Measurements from ENCODE around the gene ASCL1.

ASCL1 gene

GRCh38 chr12:102953221-102953620, 4.3 kb upstream of the ASCL1 start:
- no peak for DNase-seq

- DNase-seq, result no peak
These were observed 3.3 kb upstream of the ASCL1 start for GRCh38 chr12:102954134-102954533.

GRCh38 chr12:102955926-102956737, 1.3 kb upstream of the ASCL1 start:
- DNase-seq, result peak; percentile 46

GRCh38 chr12:102956738-102957327, 641 bp upstream of the ASCL1 start:
- no peak for DNase-seq

GRCh38 chr12:102958073-102958829, 777 bp downstream of the ASCL1 start:
- DNase-seq, result peak; percentile 83

GRCh38 chr12:102958830-102959176, 1.3 kb downstream of the ASCL1 start:
- no peak for DNase-seq

GRCh38 chr12:102959391-102959790, 1.9 kb downstream of the ASCL1 start:
- DNase-seq, result peak; percentile 51

- peak; percentile 87 for DNase-seq
These were observed 3.4 kb downstream of the ASCL1 start for GRCh38 chr12:102960766-102961465.

- no peak for DNase-seq
These were observed 4.0 kb downstream of the ASCL1 start for GRCh38 chr12:102961466-102961855.

- DNase-seq, result no peak
These were observed 5.1 kb downstream of the ASCL1 start for GRCh38 chr12:102962532-102962931.

- DNase-seq, result no peak
These were observed 5.5 kb downstream of the ASCL1 start for GRCh38 chr12:102962986-102963385.

- DNase-seq, result no peak
These were observed 6.3 kb downstream of the ASCL1 start for GRCh38 chr12:102963796-102964195.

GRCh38 chr12:102964872-102965271, 7.4 kb downstream of the ASCL1 start:
- peak; percentile 63 for DNase-seq

GRCh38 chr12:102965281-102966155, 8.0 kb downstream of the ASCL1 start:
- DNase-seq, result no peak

GRCh38 chr12:102966200-102966863, 8.9 kb downstream of the ASCL1 start:
- DNase-seq, result no peak

- no peak for DNase-seq
These were observed 13.3 kb downstream of the ASCL1 start for GRCh38 chr12:102970780-102971179.

- no peak for DNase-seq
These were observed 13.8 kb downstream of the ASCL1 start for GRCh38 chr12:102971227-102971626.

GRCh38 chr12:102973583-102973982, 16.1 kb downstream of the ASCL1 start:
- DNase-seq, result no peak

GRCh38 chr12:102976609-102977280, 19.3 kb downstream of the ASCL1 start:
- peak; percentile 34 for DNase-seq

- peak; percentile 91 for DNase-seq
These were observed 20.7 kb downstream of the ASCL1 start for GRCh38 chr12:102977945-102978706.

Data from NCI-H2227 treated with DMSO at 0.1 percent for 48 hours (cell line).